HG03103 (cell line): ENCODE results near the gene PRPF8.

ENCODE experiments used
- ATAC-seq: cut with Tn5 transposase; IDR thresholded peaks from one replicate; pipeline ENCODE4 v1.9.1; 2021; ENCODE audit warnings: low read depth; ENCODE audit not compliant: unreplicated experiment

Gene PRPF8

DNA sequence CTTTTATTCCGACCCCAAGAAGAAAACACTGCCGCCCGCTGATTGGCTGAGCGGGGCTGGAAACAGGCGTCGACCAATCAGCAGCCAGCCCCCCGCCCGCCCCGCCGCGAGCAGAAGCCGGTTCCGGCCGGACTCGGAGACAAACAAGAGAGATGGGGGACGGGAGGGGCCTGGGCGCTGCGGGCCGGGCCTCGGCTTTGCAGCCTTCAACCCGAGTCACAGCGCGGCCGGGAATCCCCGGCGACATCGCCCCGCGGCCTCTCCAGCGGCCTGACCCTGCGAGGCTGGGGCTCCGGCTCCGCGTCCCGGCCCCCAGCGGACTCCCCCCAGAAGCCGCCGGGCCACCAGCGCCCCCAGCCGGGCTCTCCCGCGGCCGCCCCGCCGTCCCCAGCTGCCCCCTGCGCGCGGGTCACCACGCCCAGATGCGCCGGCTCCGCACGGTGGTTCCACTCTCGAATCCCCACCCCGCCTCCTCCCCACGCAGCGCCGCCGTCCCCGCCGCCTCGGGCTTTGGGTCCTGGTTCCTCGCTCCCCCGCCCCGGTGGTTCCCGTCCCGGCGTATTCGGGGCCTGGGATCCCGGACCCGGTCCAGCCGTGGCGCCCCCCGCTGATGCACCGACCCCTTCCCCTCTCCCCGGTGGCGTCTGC is 55.7 kb downstream of the PRPF8 start:
- ATAC-seq = peak; percentile 45

- peak; percentile 39 for ATAC-seq
Measured at GRCh38 chr17:1627982-1628855, 56.4 kb downstream of the PRPF8 start, which contains the start of gene SLC43A2. Gene SLC43A2, minus strand, starts transcription at chr17:1628834. Its CDS starts 960 bp downstream, at chr17:1627874.

- no peak for ATAC-seq
Measured at GRCh38 chr17:1627182-1627981, 57.3 kb downstream of the PRPF8 start.

- no peak for ATAC-seq
Measured at GRCh38 chr17:1626333-1626732, 58.3 kb downstream of the PRPF8 start.

- no peak for ATAC-seq
Measured at GRCh38 chr17:1625581-1625980, 59.1 kb downstream of the PRPF8 start.

DNA sequence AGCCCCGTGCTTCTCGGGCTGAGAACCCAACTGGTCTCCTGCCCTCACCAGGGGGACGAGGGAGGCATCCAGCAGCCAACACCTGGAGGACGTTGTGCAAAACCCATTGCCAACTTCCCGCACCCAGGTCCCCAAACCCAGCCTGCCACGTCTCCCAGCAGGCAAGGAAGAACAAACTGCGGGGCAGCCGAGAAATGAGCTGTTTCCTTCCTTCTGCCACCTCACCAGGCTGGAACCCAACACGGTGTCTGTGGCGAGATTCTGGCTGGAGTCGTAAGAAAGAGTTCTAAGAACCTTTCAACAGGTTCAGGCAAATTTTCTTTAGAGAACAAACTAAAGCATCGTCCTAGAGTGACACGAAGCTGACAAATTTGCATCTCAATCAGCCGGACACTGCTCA is 59.6 kb downstream of the PRPF8 start:
- ATAC-seq = no peak

DNA sequence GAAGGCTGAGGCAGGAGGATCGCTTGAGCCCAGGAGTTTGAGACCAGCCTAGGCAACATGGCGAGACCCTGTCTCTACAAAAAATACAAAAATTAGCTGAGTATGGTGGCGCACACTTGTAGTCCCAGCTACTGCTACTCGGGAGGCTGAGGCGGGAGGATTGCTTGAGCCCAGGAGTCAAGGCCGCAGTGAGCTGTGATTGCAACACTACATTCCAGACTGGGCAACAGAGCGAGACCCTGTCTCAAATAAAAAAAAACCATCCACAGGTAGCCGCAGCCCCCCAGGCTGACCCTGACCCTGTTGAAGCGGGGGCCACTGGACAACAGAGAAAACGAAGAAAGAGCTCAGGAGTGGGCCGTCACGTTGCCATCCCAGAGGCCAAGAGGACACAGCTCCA is 60.0 kb downstream of the PRPF8 start:
- no peak for ATAC-seq

DNA sequence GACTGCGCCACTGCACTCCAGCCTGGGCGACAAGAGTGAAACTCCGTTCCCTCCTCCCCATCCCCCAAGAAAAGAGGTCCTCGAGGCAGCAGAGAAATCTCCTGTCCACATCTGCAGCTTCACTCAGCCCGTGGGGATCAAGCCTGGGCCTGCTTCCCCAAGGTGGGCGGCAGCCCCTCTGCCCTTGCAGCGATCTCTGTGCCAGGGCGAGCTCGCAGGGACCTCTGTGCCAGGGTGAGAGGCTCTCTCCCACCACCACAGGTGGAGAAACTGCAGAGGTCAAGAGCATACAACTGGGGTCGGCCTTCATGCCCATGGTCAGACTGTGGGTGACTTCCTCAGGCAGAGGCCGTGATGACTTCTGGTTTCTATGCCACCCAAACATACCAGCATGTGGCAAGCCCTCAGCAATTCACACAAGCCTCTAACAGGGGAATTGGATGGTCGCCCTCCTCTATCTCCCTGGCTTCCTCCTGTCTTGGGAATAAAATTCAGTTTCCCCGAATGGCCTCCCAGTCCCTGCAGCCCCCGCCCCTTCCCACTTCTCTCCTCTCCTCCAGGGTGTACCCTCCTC is 61.5 kb downstream of the PRPF8 start:
- no peak for ATAC-seq

- ATAC-seq = no peak
Measured at GRCh38 chr17:1621273-1621954, 63.3 kb downstream of the PRPF8 start.

- ATAC-seq = no peak
Measured at GRCh38 chr17:1620486-1620885, 64.2 kb downstream of the PRPF8 start.

GRCh38 chr17:1617620-1618174 is 67.0 kb downstream of the PRPF8 start:
- no peak for ATAC-seq

- ATAC-seq = no peak
Measured at GRCh38 chr17:1616101-1616500, 68.6 kb downstream of the PRPF8 start.

GRCh38 chr17:1612400-1612799 is 72.3 kb downstream of the PRPF8 start:
- ATAC-seq = no peak

GRCh38 chr17:1611715-1612114 is 73.0 kb downstream of the PRPF8 start:
- ATAC-seq = no peak

DNA sequence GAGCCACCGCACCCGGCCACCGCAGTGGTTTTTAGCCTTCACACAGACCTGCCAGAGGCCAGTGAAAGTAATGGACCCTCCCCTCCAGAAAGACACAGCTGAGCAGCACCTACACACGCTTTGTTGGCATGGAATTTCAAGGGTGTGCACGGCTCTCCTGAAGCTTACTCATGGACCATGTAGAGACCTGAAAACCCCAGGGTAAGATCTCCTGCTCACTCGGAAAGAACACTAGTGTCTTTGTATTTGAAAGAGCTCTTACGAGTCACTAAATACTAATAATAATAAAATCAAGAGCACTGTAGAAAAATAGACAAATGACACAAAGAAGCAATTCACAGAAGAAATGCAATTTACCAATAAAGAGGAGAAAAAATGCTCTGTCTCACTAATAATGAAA is 76.0 kb downstream of the PRPF8 start:
- no peak for ATAC-seq

DNA sequence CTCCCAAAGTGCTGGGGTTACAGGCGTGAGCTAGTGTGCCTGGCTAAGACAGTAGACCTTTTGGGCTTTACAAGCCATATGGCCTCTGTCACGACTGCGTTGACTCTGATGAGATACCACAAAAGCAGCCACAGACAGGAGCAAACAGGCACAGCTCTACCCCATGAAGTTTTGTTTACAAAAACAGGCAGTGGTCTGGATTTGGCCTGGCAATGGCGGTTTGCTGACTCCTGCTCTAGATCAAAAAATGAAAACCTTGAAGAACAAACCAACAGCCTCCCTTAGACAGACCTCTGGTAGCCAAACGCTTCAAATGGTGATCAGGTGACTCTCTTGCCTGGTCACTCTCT is 76.7 kb downstream of the PRPF8 start:
- ATAC-seq = no peak

- no peak for ATAC-seq
Measured at GRCh38 chr17:1606352-1606985, 78.2 kb downstream of the PRPF8 start.

DNA sequence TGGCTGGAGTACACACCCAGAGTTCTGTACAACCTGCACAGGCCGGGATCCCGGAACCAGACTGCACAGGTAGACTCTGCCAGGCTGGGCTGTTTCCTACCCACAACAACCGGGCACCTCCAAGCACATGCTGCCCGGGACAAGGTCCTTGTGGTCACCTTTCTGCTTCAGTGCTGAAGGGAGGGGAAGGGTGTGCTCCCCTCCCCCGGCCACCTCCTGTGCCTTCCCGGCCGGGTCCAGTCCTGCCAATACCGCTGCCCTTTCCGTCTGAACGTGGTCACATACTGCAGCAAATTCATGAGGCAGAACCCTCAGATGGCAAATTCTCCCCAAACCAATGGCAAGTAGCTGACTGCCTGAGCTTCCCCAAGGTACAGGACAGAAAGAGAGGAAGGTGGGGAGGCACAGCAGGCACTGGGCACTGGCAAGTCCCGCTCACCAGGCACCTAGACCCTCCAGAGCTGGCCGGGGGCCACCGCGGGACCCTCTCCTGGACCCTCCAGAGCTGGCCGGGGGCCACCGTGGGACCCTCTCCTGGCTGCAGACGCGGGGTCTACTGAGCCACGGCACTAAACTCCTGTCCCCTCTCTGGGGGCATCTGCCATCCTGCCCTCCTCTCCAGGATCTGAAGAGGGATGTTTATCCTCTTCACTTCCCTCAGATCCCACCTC is 78.9 kb downstream of the PRPF8 start:
- no peak for ATAC-seq
